ENCODE data around the gene HTT.

GRCh38 chr4:3237712-3238560 lies 163.5 kb downstream of the HTT start:
- TF ChIP-seq CTCF (conservative IDR thresholded peaks at IDR 0.05; ENCODE audit: low read depth, low read length) (no peak), EZH2 (IDR thresholded peaks at IDR 0.05; ENCODE audit: borderline replicate concordance, low read depth, low read length, poor library complexity, severe bottlenecking) (no peak)
